LNCAP (cell line): Measurements from ENCODE around the gene BMI1.

Source experiments
- TF ChIP-seq, protein P1 (sequence below): fragments of 450-650 bp; IDR thresholded peaks from 2 replicates; pipeline ENCODE4 v1.5.1; 2017; ENCODE audit warnings: mild to moderate bottlenecking

Gene BMI1

DNA sequence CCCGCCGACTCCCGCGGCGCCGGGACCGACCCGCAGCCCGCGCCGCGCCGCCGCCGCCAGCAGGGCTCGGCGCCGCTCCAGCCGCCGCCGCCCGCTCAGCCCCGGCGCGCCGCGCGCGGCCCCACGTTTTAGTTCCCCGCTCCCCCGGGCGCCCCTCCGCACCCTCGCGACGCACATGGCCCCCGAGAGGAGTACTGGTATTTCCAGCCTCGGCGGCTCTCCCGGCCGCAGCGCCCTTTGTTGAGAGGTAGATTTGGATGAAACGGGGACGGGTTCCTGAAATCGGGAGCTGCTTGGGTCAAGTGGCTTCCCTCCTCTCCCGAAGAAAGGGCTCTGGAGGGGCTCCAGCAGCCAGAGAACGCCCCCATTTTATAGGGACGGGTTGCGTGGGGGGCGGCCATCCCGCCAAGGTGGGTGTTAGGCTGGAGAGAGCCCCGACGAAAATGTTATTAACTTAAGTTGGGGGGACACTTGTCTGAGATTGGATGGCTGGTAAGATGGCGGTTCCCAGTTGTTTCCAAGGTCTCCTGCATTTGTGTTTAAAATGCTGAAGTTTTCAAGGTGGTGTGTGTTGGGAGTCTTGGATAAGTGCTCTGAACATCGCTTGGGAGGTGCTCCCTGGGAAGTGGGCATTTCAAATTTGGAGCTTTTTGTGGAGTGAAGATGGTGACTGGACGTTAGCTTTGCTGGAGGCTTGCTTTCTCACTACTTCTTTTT lies 1.2 kb downstream of the BMI1 start:
- TF ChIP-seq, protein P1, sequence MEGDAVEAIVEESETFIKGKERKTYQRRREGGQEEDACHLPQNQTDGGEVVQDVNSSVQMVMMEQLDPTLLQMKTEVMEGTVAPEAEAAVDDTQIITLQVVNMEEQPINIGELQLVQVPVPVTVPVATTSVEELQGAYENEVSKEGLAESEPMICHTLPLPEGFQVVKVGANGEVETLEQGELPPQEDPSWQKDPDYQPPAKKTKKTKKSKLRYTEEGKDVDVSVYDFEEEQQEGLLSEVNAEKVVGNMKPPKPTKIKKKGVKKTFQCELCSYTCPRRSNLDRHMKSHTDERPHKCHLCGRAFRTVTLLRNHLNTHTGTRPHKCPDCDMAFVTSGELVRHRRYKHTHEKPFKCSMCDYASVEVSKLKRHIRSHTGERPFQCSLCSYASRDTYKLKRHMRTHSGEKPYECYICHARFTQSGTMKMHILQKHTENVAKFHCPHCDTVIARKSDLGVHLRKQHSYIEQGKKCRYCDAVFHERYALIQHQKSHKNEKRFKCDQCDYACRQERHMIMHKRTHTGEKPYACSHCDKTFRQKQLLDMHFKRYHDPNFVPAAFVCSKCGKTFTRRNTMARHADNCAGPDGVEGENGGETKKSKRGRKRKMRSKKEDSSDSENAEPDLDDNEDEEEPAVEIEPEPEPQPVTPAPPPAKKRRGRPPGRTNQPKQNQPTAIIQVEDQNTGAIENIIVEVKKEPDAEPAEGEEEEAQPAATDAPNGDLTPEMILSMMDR = no peak

DNA sequence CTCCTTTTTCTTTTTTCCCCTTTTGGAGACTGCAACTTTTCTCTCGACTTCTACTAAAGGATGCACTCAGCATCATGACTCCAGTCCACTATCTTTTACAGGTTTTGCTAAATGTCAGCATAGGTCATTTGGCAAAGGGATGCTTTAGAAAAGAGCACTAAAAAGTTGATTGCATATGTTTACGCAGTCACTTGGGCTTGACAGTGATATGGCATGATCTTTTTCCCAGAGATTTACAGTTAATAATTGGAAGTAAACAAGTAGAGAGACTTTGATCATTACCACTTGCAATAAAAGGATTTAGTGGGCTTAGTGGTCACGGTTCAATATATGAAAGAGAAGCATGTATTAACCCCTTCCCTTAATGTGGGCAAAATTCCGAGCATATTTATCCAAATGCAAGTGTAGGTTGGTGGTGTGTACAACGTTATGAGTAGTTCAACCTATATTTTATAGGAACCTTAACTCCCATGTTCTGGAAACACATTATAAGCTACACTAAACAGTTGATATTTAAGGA lies 1.8 kb downstream of the BMI1 start:
- TF ChIP-seq, protein P1 = no peak

DNA sequence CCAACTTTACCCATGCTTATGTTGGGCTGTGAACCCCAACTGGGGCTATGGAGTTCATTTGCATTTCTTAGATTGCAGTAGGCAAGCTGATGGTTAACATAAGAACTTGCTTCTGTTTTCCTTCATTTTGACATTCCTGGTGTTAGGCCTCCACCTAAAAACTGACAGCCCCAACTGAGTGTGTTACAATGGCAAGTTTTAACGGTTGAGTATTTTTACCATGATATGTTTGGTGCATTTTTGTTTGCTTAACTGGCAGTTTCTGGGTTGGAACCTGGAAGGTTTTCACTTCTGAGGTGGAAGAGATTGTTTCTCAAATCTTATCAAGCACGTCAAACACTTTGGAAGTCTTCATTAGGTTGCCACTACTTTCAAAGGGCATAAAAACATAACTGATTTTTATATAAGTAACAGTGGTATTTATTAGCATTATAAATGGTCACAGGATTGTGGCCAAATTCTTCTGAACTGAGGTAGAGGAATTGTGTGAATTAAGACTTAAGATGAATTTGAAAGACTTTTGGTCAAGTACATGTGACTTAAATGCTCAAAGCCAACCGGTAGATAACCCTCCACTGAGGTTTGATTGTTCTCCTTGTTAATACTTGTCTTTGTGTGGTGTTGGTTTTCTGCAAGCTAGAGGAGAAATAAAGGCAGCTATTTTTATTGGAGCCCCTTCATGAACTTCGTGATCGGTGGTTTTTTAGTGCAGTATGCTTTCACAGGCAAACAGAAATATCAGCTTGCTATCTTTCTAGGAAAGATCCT lies 2.8 kb downstream of the BMI1 start:
- TF ChIP-seq, protein P1 = no peak

DNA sequence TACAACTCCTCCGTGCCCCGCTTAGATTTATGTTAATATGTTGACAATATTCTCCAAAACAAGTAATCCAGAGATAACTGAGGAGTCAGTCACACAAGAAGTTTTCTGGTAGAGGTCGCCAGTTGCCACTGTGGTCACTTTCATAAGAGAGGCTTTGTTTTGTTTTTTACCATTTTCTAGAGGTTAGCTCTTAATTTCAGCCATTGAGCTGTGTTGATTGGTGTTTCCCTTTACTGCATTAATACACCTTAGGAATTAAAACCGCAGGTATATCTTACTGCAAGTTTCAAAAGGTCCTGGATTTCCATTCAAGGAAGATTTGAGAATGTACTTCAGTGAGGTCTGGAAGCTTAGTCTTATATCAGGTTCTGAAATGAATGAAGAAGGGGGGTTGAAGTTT lies 3.5 kb downstream of the BMI1 start:
- TF ChIP-seq, protein P1 = no peak

DNA sequence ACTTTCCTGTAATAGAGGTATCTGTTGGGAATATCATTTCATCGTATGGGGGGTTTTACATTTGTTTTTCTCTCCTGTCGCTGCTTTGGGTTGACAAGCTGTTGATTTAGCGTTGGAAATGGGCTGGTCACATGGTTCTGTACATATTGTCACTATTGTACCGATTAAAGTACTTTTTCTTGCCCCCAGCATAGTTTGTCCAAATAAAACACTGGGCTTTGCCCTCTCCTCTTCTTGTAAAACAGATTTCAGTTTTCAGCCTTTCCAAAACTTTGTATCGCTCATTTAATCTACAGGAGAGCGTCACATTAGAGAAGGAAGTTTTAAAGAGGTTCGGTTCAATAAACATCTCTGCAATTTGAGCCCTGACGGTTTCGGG lies 4.0 kb downstream of the BMI1 start:
- TF ChIP-seq, protein P1 = no peak

DNA sequence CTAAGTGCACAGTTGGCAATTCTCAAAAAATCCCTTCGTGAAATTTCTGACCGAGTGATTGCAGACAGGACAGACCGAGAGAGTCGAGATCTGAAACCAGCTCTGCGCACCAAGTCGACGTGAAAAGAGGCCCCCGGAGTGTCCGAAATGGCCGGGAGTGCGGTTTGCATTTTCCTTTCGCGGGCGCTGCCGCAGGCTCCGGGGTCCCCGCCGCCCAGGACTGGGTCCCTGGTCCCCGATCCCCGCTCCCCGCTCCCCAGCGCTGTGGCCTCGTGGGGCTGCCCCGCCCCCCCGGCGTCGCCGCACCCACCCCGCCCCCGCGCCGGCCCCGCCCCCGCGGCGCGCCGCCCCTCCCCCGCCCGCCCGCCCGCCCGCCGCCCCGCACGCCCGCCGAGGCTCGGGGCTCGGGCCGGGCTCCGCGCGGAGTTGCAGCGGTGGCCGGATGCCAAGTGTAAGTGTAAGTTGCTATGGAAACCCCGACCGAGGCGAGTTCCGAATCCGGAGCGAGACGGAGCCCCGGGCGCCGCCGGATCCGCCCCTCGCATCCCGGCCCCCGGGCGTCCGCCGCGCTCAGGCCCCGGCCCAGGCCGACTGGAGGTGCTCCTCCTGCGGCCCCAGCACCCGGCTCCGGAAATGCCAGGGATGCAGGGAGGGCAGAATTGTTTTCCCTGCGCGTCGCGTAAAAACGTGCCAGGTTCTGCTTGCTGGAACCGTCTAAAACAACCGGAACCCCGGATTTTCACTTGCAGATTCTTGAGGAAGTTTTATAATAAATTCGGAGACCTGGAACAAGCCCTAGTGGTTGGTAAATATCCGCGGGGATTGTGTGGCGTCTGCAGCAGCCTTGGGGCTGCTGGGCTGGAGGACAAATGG lies 4.6 kb downstream of the BMI1 start:
- TF ChIP-seq, protein P1 = no peak

DNA sequence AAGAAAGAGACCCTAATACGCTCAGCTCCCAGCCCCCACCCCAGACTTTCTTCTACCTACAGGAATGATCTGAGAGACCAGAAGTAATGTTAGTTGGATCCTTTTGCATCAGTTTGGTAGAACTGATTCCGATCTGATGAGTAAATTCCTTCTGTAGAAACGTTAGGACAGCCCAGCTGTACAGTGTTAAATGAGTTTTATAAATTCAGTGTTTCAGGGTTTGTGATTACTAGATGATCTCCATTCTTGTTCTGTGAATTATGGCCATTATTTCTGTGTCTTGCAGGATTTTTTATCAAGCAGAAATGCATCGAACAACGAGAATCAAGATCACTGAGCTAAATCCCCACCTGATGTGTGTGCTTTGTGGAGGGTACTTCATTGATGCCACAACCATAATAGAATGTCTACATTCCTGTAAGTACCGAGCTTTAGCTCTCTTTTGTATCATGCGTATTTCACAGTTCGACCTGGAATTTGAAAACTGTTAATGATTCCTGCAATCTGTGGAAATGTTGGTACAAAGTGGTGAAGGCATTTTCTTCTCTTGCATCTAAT lies 5.3 kb downstream of the BMI1 start:
- TF ChIP-seq, protein P1 = no peak
